ENCODE measurements around the gene DARS2.
"Not testable (repeated sequence)": the region's sequence is repeated elsewhere in the genome, so short reads cannot be mapped to it uniquely, and the experiment has no call there.

The DARS2 gene

GRCh38 chr1:173862146-173862768, 37.8 kb downstream of the DARS2 start:
- DNase-seq, result not testable (repeated sequence)

GRCh38 chr1:173862769-173863223, 38.3 kb downstream of the DARS2 start:
- DNase-seq, result no peak

- no peak for DNase-seq
Observed at GRCh38 chr1:173863224-173864161, 39.0 kb downstream of the DARS2 start.

GRCh38 chr1:173864179-173864867, 39.9 kb downstream of the DARS2 start:
- no peak for DNase-seq

GRCh38 chr1:173865468-173866164, 41.1 kb downstream of the DARS2 start:
- DNase-seq, result no peak

GRCh38 chr1:173866413-173867115, 42.1 kb downstream of the DARS2 start:
- DNase-seq, result no peak

DNA sequence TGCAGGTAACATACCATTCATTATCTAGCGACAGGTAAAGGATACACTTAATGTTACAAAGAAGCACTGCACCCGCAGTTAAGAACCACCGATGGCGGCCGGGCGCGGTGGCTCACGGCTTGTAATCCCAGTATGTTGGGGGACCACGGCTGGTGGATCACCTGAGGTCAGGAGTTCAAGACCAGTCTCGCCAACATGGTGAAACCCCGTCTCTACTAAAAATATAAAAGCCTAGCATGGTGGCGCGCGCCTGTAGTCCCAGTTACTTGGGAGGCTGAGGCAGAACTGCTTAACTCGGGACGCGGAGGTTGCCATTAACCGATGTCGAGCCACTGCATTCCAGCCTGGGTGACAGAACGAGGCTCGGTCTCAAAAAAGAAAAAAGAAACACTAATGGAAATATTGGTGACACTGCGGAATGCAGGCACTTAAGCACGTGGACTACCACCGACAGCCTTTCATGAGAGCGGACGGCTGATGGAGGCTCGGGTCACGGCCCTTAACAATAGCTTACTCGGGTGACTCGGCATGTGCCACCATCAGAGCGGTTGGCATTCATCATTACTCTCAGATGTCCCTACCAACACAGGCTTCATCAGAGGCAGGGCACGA, 42.8 kb downstream of the DARS2 start:
- DNase-seq, result peak; percentile 74

DNA sequence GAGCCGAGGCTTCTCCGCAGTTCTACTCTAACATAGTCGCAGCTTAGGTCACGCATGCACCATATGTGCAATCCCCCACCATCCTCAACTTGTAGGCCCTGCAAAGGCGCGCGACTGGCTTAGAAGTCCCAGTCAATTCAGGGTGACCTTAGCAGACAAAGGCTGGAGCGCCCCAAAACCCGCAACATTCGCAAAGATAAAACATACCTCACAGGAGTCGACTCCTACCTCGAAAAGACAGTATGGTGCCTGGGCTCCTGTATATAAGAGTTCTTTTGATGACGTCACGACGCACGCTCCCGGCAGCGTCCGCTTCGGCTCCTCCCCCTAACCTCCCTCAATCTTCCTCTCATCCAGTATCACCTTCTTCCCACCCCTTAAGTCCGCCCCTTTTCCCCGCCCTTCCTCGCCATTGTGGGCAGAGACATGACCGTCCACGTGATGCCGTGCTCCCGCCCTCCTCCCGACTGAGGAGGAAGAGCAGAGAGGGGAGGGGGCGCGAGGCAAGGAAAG, 43.3 kb downstream of the DARS2 start, which contains the start of gene GAS5:
Gene GAS5 (minus strand): TSS at position 237 of the 513 bp plus-strand sequence.
- DNase-seq, result peak; percentile 100

- DNase-seq, result peak; percentile 97
Observed at GRCh38 chr1:173868266-173869020, 44.0 kb downstream of the DARS2 start, which contains the start of gene ZBTB37. Gene ZBTB37, plus strand, starts transcription at chr1:173868380. Its CDS starts 1,846 bp downstream, at chr1:173870226.

DNA sequence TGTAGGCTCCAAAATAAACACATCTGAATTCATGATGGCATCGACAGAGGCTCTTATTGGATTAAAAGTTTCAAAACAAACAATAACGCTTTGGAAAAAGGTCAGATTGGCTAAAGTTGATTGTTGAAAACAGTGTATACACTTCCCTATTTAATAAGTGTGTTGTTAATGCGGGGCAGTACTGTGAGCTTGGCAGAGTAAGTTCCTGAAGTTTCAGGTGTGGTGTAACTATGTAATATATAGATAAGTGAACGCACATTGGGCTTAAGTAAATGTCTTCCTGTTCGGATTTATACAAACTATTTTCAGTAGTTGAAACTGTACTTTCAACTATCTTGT, 44.5 kb downstream of the DARS2 start:
- DNase-seq, result no peak

- peak; percentile 74 for DNase-seq
Observed at GRCh38 chr1:173870252-173871075, 46.0 kb downstream of the DARS2 start.

GRCh38 chr1:173871091-173871490, 46.6 kb downstream of the DARS2 start:
- no peak for DNase-seq

- DNase-seq, result no peak
Observed at GRCh38 chr1:173871500-173871899, 47.0 kb downstream of the DARS2 start.

DNA sequence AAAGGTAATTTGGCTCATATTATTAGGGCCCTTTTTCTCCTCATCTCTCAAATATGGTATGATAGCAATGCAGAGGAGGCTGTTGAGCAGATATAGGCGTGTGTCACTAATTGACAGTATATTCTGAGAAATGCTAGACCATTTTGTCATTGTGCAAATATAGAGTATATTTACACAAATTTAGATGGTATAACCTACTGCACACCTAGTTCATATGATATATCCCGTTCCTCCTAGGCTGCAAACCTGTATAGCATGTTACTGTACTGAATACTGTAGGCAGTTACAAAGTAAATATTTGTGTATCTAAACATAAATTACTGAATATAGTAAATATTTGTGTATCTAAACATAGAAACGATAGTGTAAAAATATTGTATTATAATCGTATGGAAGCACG, 52.3 kb downstream of the DARS2 start:
- no peak for DNase-seq

GRCh38 chr1:173878251-173878650, 53.8 kb downstream of the DARS2 start:
- DNase-seq, result no peak

- not testable (repeated sequence) for DNase-seq
Observed at GRCh38 chr1:173881117-173881516, 56.6 kb downstream of the DARS2 start.

- DNase-seq, result no peak
Observed at GRCh38 chr1:173884701-173885100, 60.2 kb downstream of the DARS2 start.

- DNase-seq, result no peak
Observed at GRCh38 chr1:173886746-173887611, 62.5 kb downstream of the DARS2 start.

DNA sequence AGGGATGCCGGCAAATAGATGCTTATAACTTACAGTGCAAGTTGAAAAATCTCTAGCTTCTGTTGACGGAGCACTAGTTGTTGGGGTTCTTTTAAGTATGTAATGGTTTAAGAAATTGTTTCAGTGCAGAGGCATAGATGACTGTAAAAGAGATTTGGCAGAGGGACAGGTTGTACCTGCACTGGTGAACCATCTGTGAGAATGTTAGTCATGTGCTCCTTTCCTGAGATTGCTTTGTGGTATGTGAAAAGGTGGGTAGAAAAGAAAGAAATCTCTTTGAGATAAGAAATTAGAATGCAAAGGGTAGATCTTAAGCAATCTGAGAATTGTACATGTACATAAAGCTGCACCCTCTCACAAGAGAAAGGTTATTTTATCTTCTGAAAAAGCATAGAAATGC, 63.2 kb downstream of the DARS2 start:
- no peak for DNase-seq

Data from activated effector memory CD4-positive, alpha-beta T cell treated with anti-CD3 and anti-CD28 coated beads, Interleukin-2, amount 50 U/mL, for 16 hours (primary cell).